ENCODE results near the gene ZSWIM6.

Gene ZSWIM6

DNA sequence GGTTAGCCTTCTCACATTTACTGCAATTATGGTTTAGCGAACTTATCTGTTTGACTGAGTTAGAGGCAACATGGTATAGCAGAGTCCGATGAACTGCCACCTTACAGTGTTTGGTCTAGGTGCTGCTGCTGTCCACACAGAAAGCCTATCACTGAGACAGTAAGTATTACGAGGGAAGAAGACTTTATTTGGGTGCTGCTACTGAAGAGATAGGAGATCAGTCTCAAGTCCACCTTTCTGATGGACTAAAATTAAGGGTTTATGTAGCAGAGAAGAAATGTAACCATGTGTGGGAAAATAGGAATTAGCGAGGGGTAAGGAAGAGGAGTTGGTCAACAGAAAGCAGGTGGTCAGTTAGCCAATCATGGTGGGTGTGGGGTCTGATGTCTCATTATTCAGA, 109.7 kb downstream of the ZSWIM6 start:
- DNase-seq (ENCODE audit: low read depth in 2 of 2), result no peak

DNA sequence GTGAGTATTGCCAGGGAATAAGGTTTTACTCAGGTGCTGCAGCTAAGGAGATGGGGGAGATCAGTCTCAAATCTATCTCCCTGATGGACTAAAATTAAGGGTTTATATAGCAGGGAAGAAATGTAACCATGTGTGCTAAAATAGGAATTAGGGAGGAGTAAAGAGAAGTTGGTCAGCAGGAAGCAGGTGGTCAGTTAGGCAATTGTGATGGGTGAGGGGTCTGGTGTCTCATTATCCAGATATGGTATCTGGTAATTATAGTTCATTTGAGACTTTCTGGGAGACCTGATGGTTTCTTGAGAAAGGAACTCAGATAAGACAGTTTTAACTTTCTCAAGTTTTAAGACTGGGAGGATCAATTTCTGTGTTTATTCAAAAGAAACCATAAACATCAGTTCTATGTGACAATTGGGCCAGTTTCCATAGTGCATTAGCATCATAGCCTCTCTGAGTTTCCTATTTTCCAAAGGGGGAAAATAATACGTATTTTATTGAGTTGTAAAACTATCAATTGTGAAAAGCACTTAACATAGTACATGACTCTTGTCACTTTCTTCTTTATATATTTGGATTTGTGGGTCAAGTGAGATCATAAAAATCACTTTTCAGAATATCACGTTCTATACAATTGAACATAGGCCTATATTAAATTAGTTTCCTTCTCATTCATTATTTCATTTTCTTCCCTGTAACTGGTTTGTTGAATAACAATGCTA, 115.9 kb downstream of the ZSWIM6 start:
- DNase-seq (ENCODE audit: low read depth in 2 of 2), result no peak

DNA sequence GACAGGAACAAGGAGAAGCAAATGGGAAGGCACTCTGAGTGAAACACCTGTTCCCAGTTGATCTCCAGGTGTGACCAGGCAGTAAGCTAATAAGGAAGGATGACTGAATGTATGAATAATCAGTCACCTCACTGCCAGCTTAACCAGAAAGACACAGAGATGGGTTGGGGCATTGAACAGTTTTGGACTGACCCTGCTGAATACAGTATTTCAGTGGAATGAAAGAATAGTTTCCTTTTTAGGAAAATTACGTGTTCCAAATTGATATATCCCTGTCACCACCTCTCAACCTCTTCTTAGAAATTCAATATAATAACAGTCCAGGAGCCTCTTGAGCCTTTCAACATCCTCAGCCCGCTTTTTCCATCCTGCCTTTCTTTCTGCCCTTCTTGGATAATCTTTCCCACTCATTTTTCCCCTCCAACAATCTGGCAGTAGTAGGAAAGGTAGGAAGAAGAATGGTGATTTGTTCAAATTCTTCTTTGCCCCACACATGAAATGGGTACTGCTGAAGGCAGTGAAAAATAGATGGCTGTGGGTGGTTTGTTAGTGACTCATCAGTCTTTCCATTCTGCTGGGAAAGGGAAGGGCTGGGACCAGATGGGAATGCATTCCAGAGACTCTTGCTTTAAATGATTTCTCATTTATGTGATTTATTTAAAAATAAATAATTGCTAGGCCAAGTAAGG, 117.9 kb downstream of the ZSWIM6 start:
- no peak for DNase-seq (ENCODE audit: low read depth in 2 of 2)

DNA sequence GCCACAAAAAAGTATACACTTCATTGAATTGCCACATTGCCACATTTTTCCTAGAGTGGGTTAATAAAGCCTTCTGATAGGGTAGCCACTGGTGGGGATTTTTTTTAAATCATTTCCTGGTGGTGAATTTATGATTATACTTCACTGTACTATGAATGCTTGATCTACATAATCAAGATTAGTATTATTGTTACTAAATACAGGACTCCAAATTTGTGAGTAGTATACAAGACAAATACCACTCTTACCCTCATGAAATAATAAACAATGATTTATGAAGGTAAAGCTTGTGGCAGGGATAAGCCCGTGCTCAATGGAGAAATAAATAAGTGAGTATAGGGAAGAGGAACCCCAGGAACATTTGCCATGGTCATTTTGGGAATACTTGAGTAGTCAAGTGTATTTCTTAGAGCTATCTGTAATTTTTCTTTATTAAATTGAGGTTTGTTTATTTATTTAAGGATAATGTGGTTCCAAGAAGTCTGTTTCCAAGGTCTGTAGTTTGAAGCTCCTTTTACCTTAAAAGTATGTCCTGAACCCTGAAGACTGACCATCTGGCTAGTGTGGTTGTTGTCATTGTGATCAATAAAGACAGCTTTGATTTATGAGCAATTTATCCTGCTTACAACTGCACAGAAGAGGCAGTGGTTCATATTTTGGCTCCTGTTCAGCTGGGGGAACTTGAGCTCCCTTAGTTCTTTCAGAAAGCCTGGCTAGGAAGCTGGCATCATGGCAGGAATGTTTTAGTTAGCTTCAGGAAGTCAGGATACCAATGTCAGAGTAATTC, 118.6 kb downstream of the ZSWIM6 start:
- no peak for DNase-seq (ENCODE audit: low read depth in 2 of 2)

DNA sequence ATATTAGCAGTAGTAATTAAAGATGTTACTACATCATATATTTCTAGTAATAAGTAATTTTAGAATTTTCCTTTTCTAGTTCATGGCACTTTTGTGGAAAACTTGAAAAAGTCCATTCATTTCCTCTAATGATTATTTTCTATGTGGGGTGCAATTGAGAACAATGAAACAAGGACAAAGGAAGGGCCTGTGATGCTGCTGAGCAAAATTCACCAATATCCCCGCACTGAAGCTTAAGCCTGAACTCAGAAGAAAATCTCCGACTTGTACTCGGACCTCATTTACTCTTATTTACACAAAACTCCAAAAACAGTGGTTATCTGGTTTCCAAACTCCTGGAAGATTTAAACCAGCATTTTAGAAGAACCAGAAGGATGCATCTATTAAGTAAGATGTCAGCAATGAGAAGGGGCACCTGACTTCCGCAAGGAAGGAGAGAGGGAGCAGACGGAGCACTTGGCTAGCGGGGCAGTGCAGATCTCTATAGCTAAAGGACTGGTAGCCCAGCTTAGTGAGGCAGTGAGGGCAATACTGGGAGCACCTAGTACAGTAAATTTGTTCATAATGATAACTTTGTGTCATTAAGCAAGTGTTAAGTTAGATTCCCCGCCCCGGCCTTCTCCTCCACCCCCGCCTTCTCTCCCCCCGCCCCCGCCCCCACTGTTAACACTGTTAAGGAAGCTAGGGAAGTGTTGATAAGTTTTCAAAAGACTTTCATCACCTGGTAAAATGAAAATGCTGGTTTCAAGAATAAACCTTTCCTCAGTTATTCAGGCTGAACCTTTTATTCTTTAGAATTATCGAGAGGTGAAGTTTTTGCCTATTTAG, 123.3 kb downstream of the ZSWIM6 start:
- DNase-seq (ENCODE audit: low read depth in 2 of 2), result no peak

DNA sequence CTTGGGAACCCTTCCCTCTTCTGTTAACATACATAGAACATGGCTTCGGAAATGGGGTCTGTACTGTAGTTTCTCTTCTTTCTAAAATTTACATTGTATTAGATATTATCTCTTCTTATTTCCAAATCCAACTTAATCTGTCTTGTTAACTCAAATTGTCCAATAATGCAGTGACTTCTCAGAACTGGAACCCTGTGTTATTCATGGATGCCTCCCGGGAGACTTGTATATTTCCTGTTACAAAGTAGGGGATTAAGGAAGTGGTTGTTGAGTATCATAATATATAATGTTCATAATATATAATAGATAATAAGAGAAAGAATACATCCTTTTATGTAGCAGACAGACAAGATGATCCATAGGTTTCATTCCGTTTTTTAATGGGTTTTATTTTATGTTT, 128.4 kb downstream of the ZSWIM6 start:
- no peak for DNase-seq (ENCODE audit: low read depth in 2 of 2)

DNA sequence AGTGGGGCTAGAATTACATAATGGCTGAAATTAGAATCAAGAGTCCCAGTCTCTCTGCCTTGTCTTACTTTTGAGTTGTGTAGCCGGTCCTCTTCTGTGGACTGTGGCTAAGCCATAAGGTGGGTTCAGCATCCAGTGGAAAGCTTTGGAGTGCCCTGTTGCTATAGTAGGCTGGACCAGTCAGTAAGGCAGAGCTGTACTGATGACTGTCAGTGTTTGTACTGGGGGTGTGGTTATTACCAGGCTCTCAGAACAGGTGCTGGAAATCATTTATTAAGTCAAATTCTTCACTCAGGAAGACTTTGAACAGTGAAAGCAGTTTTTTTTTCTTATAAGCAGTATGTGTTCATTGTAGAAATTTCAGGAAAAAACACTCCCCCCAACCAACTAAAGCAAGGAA, 129.4 kb downstream of the ZSWIM6 start:
- DNase-seq (ENCODE audit: low read depth in 2 of 2), result no peak

DNA sequence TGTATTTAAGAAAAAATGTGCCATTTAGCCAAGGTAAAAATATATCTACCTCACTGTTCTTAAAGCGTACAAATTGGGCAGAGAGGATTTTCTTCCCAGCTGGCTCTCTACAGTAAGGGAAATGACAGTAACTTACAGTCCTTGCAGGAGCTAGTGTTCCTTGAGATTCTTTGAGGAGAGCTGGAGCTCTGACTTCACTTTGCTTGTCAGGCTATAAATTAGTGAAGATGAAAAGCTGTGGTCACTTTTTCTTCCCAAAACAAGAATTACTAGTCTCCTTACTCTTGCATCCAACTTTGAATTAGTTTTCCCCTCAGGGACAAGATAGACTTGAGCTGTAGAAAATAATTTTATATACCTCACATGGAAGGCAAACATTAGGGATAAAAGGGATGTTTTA, 129.9 kb downstream of the ZSWIM6 start:
- no peak for DNase-seq (ENCODE audit: low read depth in 2 of 2)

DNA sequence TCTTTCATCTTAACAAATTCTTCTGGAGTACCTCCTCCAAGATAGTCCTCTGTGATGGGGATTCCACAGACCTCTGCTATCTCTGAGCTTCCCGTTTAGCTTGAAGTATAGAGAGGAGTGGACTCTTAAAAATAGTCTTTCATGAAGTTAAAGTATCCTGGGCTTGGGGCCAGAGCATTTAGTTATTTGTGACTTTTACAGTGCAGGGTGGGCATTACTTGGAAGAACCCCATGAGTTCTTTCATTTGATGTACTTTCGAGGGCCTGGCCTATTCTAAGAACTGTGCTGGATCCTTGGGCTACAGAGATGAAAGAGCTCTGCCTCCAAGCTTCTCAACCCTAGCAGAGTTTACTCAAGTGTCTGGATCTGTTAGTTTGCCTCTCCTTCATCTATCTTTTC, 131.5 kb downstream of the ZSWIM6 start:
- no peak for DNase-seq (ENCODE audit: low read depth in 2 of 2)

DNA sequence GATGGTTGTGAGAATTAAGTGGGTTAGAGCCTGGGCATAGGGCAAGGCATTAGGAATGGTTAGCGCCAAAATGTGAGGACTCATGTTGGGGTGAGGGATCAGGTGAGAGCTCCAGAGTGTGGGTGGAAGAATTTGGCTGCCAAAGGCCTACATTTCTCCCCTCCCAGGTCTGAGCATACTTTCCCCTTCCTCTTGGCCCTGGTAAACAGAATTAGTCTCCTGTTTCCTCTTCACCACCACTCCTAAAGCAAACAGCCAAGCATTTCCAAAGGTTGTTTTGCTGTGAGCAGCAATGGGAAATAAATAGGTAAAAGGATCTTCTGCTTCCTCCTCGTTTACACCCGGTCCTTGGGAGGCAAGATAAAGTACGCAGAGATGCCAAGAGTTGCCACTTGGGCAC, 132.5 kb downstream of the ZSWIM6 start:
- no peak for DNase-seq (ENCODE audit: low read depth in 2 of 2)

DNA sequence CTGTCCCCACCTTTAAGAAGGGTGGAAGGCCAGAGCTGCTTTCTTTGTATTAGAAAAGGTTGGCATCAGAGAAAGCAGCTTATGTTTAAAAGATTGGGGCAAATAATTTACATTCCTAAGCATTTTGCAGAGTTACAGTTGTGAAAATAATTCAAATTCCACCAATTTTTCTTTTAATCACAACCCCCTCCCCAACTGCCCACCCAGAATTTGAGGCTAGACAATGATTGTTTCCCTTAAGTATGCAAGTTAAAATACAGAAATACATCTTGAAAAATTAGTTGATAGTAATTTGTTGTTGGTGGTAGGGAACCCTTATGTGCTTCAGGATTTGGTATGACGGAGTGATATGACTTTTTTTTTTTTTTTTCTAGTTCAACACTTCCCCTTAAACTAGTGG, 133.0 kb downstream of the ZSWIM6 start:
- no peak for DNase-seq (ENCODE audit: low read depth in 2 of 2)

DNA sequence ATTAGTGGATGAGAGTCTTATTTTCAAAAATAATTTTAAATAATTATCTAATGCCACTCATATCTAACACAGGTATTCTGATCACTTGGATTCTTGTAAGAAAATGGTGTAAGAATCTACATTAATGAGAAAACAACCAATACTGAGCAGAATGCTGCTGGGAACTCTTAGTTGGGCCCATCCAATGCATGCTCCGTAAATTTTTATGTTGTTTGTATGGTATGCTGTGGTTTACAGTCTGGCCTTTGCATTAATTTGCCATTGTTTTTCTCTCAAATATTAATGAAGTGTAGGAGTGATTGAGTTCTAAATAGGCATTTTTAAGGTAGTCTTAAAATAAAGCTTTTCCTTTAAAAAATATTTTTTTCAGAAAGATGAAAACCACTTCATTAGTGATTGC, 133.4 kb downstream of the ZSWIM6 start:
- DNase-seq (ENCODE audit: low read depth in 2 of 2), result no peak

DNA sequence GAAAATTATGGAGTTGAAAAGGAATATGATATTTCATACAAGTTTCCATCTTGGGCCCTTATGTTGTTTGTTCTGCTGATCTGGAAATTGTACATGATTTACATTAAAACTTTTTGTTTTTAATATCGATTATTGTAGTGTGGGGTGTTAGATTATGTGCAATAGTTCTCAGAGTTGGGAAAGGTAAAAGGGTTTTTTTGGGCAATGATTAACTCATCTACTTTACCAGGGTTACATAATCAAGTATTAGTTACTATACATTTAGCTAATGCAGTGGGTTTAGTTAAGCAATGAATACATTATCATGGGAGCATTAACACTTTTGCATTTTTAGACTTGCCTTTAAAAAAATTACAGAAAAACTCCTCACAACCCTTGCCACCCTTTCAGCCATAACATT, 134.0 kb downstream of the ZSWIM6 start:
- DNase-seq (ENCODE audit: low read depth in 2 of 2), result no peak

DNA sequence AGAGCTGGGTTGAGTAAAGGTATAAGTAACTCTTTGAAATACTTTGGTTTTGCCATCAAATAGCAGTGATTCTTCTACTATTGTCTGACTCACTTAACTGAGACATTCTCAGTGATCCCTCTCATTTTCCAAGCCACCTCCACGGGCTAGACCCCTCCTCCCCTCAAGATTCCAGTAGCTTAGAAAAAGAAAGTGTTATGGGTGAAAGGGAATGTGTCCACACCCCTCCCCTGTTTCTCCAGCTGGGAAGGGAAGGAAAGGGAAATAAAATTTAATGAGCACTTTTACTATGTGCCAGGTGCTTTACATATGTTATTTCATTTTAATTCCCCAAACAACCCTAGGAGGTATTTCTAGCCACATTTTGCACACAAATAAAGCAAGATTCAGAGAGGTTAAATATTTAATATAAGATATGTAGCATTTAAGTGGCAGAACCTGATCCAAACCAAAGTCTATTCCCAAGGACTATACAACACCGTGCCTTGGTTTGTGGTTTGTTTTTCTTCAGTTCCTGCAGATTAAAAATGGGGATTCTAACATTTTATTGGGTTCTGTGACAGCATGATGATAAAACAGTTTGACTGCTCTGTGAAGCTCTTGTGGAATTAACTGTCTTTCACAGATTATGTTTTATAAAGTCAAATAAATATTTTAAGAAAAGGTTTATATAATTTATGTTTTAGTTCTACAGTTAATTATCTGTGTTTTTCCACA, 135.9 kb downstream of the ZSWIM6 start:
- no peak for DNase-seq (ENCODE audit: low read depth in 2 of 2)

DNA sequence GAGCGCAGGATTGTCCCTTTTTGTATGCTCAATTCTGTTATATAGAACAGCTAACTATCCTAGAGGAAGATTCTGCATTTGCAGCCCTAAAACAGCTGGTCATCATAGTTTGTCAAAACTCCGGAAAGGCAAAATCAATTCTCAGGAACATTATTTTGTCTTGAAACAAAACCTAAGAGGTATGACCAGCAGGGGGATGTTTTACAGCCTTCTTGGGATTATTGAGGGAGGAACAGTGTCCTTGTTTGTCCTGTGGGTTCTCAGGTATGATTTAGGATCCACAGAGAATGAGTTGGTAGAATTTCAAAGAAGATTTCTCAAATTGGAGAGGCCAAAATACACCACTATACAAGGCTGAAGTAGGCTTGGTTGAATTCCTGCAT, 136.4 kb downstream of the ZSWIM6 start:
- no peak for DNase-seq (ENCODE audit: low read depth in 2 of 2)

DNA sequence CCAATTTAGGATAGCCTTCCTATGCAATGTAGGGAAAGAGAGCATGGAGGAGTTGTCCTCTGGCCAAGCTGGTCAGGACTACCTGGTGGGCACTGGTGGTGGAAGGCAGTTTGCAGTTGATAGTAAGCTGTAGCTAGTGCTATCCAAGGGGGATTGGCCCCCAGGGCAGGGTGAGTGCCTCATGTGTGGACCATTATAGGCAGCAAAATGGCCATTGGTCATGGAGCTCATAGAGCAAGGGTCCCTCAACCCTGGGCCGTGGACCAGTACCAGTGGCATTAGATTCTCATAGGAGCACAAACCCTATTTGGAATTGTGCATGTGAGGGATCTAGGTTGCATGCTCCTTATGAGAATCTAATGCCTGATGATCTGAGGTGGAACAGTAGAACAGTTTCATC, 139.3 kb downstream of the ZSWIM6 start:
- DNase-seq (ENCODE audit: low read depth in 2 of 2), result no peak

DNA sequence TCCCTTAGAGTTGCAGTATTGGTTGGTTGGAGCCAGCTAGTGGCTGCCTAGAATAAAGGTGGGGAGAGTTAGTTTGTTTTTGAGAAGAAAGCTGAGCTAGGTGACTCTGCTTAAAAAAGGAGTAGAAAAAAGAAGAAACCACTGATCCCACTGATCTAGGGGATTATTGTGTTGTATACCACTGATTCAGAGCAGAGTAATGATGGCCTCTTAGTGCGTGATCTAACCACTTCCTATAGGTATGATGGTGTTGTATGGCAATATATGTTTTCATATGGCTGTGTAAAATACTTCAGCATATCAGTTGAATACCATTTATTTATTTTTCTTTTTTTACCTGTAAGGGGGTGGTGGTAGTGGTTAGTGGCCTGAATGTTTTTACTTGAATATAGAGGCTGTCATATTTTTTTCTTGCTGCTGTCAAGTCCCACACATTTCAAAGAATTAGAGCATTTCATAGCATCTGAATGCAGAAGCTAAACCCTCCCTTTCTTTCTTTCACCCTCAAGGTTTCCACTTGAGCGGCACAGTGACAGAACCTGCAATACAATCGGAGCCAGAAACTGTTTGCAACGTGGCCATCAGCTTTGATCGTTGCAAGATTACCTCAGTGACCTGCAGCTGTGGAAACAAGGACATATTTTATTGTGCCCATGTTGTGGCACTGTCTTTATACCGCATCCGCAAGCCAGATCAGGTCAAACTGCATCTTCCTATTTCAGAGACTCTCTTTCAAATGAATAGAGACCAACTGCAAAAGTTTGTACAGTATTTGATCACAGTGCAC, 140.3 kb downstream of the ZSWIM6 start:
- no peak for DNase-seq (ENCODE audit: low read depth in 2 of 2)

DNA sequence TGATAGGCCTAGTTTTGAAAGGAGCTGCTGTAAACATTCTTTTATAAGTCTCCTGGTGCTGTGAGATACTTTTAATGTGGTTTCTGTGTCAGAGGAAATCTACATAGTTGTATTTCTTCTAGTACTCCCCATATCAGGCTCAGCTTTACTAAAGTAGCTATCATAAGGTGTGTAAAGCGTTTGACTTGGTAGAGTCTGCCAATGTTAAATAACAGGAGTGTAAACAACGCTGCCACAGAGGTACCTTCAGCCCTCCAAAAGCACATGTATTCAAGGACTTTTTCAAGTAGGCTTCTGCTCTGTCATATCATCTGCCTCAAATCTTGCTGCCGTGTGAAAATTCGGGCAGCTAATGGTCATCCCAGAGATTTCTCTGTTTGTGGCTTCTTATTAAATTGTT, 142.7 kb downstream of the ZSWIM6 start:
- DNase-seq (ENCODE audit: low read depth in 2 of 2), result no peak

DNA sequence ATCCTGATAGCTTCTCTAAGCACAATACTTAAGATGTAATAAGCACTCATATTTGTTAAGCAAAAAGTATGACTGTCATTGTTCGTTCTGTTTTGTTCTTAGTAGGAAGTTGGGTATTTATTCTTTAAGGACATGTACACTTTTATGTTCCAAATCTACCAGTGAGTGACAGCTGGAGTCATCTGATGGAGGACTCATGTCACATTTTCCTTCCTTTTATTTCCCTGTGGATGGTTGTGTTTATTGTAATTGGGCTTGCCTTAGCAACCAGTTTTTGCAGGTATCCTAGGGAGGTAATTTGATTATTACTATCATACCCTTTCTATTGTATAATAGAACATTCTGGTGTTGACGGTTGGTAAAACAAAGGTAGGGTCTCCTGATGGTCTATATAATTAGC, 145.7 kb downstream of the ZSWIM6 start:
- no peak for DNase-seq (ENCODE audit: low read depth in 2 of 2)

DNA sequence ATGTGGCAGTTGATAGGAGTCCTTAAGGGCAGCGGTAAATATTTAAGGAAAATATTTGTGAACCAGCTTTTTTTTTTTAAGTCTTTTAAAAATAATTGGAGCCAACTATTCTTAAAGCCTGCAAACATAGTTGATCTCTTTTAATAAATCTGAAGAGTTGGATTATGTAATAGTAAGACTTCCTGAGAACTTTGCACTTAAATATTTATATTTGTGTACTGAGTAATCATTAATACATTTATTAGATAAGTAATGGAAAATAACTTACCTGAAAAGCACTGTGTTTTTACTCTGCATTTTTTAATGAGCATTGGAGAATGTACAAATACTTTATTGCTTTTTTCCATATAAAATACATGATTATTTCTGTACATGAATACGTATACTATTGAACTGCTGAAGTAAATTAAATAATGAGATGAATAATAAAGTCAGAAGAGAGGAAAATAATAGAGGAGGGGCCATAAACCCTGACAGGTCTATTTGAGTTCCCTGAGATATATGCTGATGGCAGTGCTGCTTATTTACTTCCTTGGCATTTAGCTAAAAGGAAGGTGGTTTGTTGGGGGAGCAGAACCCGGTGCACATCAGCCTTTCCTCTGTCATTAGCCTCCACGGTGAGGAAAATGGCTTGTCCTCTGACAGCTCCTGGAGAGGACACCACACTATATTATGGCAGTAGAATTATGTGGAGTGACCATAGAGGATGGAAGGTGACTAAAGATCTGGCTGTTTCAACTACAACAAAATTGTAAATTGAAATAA, 148.0 kb downstream of the ZSWIM6 start:
- no peak for DNase-seq (ENCODE audit: low read depth in 2 of 2)

Measured in activated CD4-positive, alpha-beta T cell treated with anti-CD3 and anti-CD28 coated beads for 24 hours (primary cell).